Osteocyte (in vitro differentiated cells): ENCODE data around the gene RXRA. TPM values are rescaled to one million over a fixed set of nuclear protein-coding genes. Genes with fewer than 3 reads are reported as not detected.

Source experiments
- DNase-seq: peaks from one replicate; pipeline ENCODE4 v3.0.0; 2021; ENCODE audit warnings: mixed read lengths; ENCODE audit not compliant: unreplicated experiment; ENCODE audit errors: extremely low spot score
- H3K27ac Mint-ChIP-seq: one replicate; pipeline ENCODE4 v1.8.0; 2021; ENCODE audit warnings: mild to moderate bottlenecking, mixed read lengths; ENCODE audit not compliant: unreplicated experiment
- H3K27me3 Mint-ChIP-seq: one replicate; pipeline ENCODE4 v1.8.0; 2021; ENCODE audit warnings: mixed read lengths; ENCODE audit not compliant: unreplicated experiment
- H3K36me3 Mint-ChIP-seq: one replicate; pipeline ENCODE4 v1.8.0; 2021; ENCODE audit warnings: mixed read lengths; ENCODE audit not compliant: unreplicated experiment
- H3K4me1 Mint-ChIP-seq: one replicate; pipeline ENCODE4 v1.8.0; 2021; ENCODE audit warnings: mixed read lengths; ENCODE audit not compliant: unreplicated experiment
- H3K4me3 Mint-ChIP-seq: one replicate; pipeline ENCODE4 v1.8.0; 2021; ENCODE audit warnings: mild to moderate bottlenecking, moderate library complexity, mixed read lengths; ENCODE audit not compliant: unreplicated experiment
- H3K9me3 Mint-ChIP-seq: one replicate; pipeline ENCODE4 v1.8.0; 2021; ENCODE audit warnings: mixed read lengths; ENCODE audit not compliant: unreplicated experiment
- total RNA-seq: library from RNA; stranded (reverse); gene quantifications from 2 replicates; pipeline ENCODE4 v1.2.1, GENCODE V29; 2021
- TF ChIP-seq, protein P1 (sequence below): fragments of 200-600 bp; sonication (generic); IDR thresholded peaks from 2 replicates; pipeline ENCODE4 v1.5.0; 2021; ENCODE audit warnings: antibody characterized with exemption, mild to moderate bottlenecking, moderate library complexity

Gene RXRA
- total RNA-seq, 1 donor from 2014 or later: 82.2 TPM

DNA sequence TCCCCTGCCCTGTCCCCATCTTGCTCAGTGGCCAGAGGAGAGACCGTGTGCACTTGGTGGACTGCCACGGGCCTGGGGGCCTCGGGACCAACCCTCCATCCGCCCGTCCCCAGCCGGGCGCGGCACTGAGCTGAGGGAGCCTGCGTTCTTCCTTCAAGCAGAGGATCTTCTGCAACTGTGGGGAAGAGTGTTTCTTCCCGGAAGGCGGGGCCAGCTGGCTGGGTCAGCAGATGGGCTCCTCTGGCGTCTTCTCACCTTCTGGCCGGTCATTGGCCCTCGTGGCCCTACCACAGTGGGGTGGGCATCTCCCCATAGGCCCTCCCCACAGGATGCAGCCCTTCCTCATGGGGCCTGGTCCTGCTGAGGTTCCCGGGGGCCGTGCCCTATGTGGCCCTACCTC, 17.4 kb downstream of the RXRA start:
- DNase-seq: no peak
- no peak overlapping the region for H3K27ac Mint-ChIP-seq
- H3K36me3 Mint-ChIP-seq: no peaks in the 10 kb centered on the region
- TF ChIP-seq, protein P1, sequence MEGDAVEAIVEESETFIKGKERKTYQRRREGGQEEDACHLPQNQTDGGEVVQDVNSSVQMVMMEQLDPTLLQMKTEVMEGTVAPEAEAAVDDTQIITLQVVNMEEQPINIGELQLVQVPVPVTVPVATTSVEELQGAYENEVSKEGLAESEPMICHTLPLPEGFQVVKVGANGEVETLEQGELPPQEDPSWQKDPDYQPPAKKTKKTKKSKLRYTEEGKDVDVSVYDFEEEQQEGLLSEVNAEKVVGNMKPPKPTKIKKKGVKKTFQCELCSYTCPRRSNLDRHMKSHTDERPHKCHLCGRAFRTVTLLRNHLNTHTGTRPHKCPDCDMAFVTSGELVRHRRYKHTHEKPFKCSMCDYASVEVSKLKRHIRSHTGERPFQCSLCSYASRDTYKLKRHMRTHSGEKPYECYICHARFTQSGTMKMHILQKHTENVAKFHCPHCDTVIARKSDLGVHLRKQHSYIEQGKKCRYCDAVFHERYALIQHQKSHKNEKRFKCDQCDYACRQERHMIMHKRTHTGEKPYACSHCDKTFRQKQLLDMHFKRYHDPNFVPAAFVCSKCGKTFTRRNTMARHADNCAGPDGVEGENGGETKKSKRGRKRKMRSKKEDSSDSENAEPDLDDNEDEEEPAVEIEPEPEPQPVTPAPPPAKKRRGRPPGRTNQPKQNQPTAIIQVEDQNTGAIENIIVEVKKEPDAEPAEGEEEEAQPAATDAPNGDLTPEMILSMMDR: no peak
- H3K27me3 Mint-ChIP-seq: no peaks in the 10 kb centered on the region
- H3K9me3 Mint-ChIP-seq: no peaks in the 10 kb centered on the region
- peaks cover 54% of the 10 kb centered on the region for H3K4me1 Mint-ChIP-seq
- no peak overlapping the region for H3K4me3 Mint-ChIP-seq

DNA sequence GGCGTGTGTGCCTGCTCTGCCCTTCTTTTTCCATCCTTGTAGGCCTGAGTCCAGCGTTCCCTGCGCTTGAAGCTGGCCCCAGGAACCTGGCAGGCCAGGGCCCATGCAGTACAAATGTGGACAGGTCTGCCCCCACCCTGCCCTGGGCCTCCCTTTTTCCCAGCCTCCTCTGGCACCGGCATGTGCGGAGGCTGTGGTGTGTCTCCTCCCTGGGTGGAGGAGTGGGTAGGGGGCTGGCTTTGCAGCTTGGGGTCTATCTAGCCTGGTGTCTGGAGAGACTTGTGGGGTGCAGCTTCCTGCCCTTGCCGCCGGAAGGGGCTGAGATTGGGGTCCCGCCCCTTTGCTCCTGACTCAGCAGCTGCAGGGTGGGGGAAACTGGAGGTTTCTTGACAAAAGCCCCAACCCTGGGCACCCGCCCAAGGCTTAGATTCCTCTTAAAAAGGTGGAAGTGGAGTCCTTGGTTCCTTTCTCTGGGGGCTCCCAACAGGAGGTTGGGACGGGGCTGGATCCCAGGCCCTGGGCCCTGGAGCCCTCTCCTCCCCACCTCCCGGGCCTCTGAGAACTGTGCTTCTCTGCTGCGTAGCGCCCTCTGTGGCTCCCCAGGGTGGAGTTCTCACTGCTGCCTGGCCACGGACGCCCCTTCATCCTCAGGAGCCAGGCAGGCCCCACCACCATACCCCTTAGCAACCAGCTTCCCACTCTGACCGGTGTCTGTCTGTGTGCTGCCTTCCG, 18.0 kb downstream of the RXRA start:
- no peak for DNase-seq
- H3K27ac Mint-ChIP-seq: no peak overlapping the region

DNA sequence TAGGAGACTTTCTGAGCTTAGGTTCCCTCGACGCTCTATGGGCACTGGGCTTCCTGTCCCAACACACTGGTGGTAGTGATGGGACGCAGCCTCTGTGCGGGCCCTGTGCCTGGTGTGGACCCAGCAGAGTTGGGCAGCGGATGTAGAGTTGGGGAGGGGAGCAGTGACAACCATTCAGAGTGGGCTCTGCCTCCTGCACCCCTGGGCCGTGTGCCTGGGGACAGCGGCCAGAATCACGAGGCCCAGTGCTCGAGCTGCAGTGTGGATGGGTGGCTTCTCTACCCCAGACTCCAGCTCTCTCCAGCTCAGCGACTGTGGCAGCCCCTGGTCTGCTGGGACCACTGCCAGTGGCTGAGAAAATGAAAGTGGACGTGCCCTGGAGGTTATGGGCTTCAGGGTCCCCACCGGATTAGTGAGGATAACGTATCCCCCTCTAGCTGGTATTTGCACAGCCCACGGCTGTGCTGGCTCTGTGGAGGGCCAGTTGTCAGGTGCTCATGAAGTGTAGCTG, 18.6 kb downstream of the RXRA start:
- no peak for DNase-seq
- peaks cover 61% of the 10 kb centered on the region for H3K4me1 Mint-ChIP-seq
- H3K9me3 Mint-ChIP-seq: no peaks in the 10 kb centered on the region
- no peak overlapping the region for H3K4me3 Mint-ChIP-seq
- no peak overlapping the region for H3K27ac Mint-ChIP-seq
- H3K27me3 Mint-ChIP-seq: no peaks in the 10 kb centered on the region
- H3K36me3 Mint-ChIP-seq: no peaks in the 10 kb centered on the region
- TF ChIP-seq, protein P1: no peak

More for the DNA sequence above, 18.0 kb downstream of the RXRA start:
- H3K4me1 Mint-ChIP-seq: peaks cover 56% of the 10 kb centered on the region
- no peaks in the 10 kb centered on the region for H3K36me3 Mint-ChIP-seq
- TF ChIP-seq, protein P1: no peak
- no peaks in the 10 kb centered on the region for H3K27me3 Mint-ChIP-seq
- H3K9me3 Mint-ChIP-seq: no peaks in the 10 kb centered on the region
- no peak overlapping the region for H3K4me3 Mint-ChIP-seq

DNA sequence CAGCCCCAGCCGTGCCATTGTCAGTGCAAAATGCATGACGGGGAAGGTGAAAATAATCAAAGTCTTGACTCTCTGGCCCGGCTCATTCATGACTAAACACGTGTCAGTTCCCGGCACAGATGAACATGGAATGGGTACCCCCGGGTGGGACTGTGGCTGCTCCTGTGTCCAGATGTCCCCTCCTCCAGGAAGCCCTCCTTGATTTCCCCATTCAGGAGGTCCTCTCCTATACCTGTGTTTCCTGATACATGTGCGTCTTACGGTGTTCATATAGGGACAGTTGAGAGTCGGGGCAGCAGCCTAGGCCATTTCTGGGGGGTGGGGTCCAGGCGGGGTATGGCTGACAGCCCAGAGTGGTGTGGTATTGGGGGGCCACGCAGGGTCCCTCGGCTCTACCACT, 19.5 kb downstream of the RXRA start:
- Mint-ChIP-seq H3K27me3 (no peaks in the 10 kb centered on the region), H3K4me1 (peaks cover 70% of the 10 kb centered on the region), H3K4me3 (no peak overlapping the region), H3K27ac (no peak overlapping the region), H3K9me3 (no peaks in the 10 kb centered on the region), H3K36me3 (no peaks in the 10 kb centered on the region)
- TF ChIP-seq, protein P1: no peak
- DNase-seq: no peak

DNA sequence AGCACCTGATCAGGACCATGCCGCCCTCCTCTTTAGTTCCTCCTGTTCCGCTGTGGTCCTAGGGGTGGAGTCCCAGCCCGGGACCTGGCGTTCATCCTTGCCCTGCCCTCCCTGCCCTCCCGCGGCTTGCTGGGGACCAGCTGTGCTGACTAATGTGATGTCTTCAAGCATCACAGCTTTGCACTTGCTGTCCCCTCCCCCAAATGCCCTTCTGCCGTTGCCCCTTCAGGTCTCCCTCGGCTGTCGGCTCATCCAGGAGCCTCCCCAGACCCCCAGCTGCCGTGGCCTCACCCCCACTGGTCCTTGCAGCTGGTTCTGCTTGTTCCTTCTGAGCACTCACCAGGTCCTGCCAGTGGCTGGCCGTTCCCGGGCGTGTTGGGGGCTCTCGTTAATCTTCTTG, 19.9 kb downstream of the RXRA start:
- Mint-ChIP-seq H3K4me3 (no peak overlapping the region), H3K4me1 (peaks cover 72% of the 10 kb centered on the region), H3K9me3 (no peaks in the 10 kb centered on the region), H3K27me3 (no peaks in the 10 kb centered on the region), H3K36me3 (no peaks in the 10 kb centered on the region), H3K27ac (no peak overlapping the region)
- no peak for DNase-seq
- TF ChIP-seq, protein P1: no peak
